Activated CD8-positive, alpha-beta T cell treated with anti-CD3 and anti-CD28 coated beads for 36 hours (primary cell): ENCODE results near the gene PFKFB3. TPM values are rescaled to one million over a fixed set of nuclear protein-coding genes. Genes with fewer than 3 reads are reported as not detected.
A peak's percentile ranks its signal among the peaks of the same experiment; 100 is the strongest.

Source experiments
- ATAC-seq: fragments of 200-7000 bp; cut with Tn5 transposase; one replicate; pipeline ENCODE4 v1.10.0; 2021; ENCODE audit warnings: mild to moderate bottlenecking, moderate library complexity
- CTCF ChIA-PET: fragments of 350-600 bp; sonication (Branson Sonifier 250); formaldehyde crosslinking; loops from one replicate; lab custom pipeline; 2021; ENCODE audit warnings: antibody characterized with exemption; lab: Charles Lee
- POLR2A ChIA-PET: fragments of 350-600 bp; sonication (Branson Sonifier 250); formaldehyde crosslinking; loops from one replicate; lab custom pipeline; 2021; ENCODE audit warnings: antibody characterized with exemption; lab: Charles Lee
- DNase-seq: peaks from one replicate; pipeline ENCODE4 v3.0.0-alpha.2; 2020
- H3K27ac Mint-ChIP-seq: one replicate; pipeline ENCODE4 v1.8.0; 2021; ENCODE audit warnings: mild to moderate bottlenecking, mixed read lengths
- H3K27me3 Mint-ChIP-seq: one replicate; pipeline ENCODE4 v1.8.0; 2021; ENCODE audit warnings: mixed read lengths
- H3K36me3 Mint-ChIP-seq: one replicate; pipeline ENCODE4 v1.8.0; 2021; ENCODE audit warnings: low read depth, mixed read lengths
- H3K4me1 Mint-ChIP-seq: one replicate; pipeline ENCODE4 v1.8.0; 2021; ENCODE audit warnings: low read depth, mixed read lengths
- H3K4me3 Mint-ChIP-seq: one replicate; pipeline ENCODE4 v1.8.0; 2021; ENCODE audit warnings: mild to moderate bottlenecking, moderate library complexity, mixed read lengths
- H3K9me3 Mint-ChIP-seq: one replicate; pipeline ENCODE4 v1.8.0; 2021; ENCODE audit warnings: mixed read lengths
- CTCF ChIP-seq: fragments of 200-600 bp; IDR thresholded peaks from one replicate; pipeline ENCODE4 v1.8.0; 2022; ENCODE audit warnings: antibody characterized with exemption, mild to moderate bottlenecking
- intact Hi-C: fragments of 100-400 bp; cut with micrococcal nuclease; formaldehyde crosslinking; loops from one replicate; pipeline ENCODE4 v1.10.0; 2022
- total RNA-seq, 2 experiments: library from RNA; stranded (reverse); gene quantifications; one replicate each; pipeline ENCODE4 v1.2.3, GENCODE V29; 2021

PFKFB3 gene
- total RNA-seq, 2 experiments from 2014 or later = 107 to 117 TPM

- CTCF ChIA-PET = interaction anchor here (0.8 to 2.9 kb wide), 11 partner anchors 10 to 234 kb away, joined by 3 to 23 read pairs (median 5); partner anchors contain the start of gene PFKFB3
- no peak overlapping the region for H3K4me3 Mint-ChIP-seq
- DNase-seq (peak; percentile 32), ATAC-seq (no peak)
- no peaks in the 10 kb centered on the region for H3K27me3 Mint-ChIP-seq
- no peak for TF ChIP-seq CTCF
- POLR2A ChIA-PET = interaction anchor here (0.8 to 1.4 kb wide), 2 partner anchors 9 to 25 kb away, joined by 3 read pairs; no protein-coding TSS in a partner anchor
- peaks cover 43% of the 10 kb centered on the region for H3K36me3 Mint-ChIP-seq
- H3K4me1 Mint-ChIP-seq = peaks cover 88% of the 10 kb centered on the region
- H3K27ac Mint-ChIP-seq = no peak overlapping the region
- intact Hi-C loops = no loop called here
- H3K9me3 Mint-ChIP-seq = no peaks in the 10 kb centered on the region
Observed at GRCh38 chr10:6171881-6172695, 30.6 kb upstream of the PFKFB3 start.

- CTCF ChIA-PET = interaction anchor here (0.6 to 2.9 kb wide), 20 partner anchors 11 to 236 kb away, joined by 3 to 23 read pairs (median 4); partner anchors contain the start of gene PFKFB3
- POLR2A ChIA-PET = interaction anchor here (0.6 to 1.4 kb wide), 5 partner anchors 18 to 119 kb away, joined by 3 to 4 read pairs (median 3); no protein-coding TSS in a partner anchor
Observed at GRCh38 chr10:6173203-6173602, 29.5 kb upstream of the PFKFB3 start.

GRCh38 chr10:6174201-6174874 is 28.4 kb upstream of the PFKFB3 start:
- Mint-ChIP-seq H3K27ac (peak overlapping the region; percentile 58), H3K36me3 (peaks cover 40% of the 10 kb centered on the region), H3K27me3 (no peaks in the 10 kb centered on the region), H3K4me3 (no peak overlapping the region), H3K9me3 (no peaks in the 10 kb centered on the region), H3K4me1 (peaks cover 70% of the 10 kb centered on the region)
- no peak for DNase-seq
- no peak for ATAC-seq
- intact Hi-C loops = no loop called here
- TF ChIP-seq CTCF = no peak
- ChIA-PET CTCF (interaction anchor here (0.9 to 2.9 kb wide), 9 partner anchors 8 to 232 kb away, joined by 3 to 19 read pairs (median 4); partner anchors contain the start of gene PFKFB3), POLR2A (interaction anchor here (1.9 kb wide), 1 partner anchor 11 kb away, joined by 7 read pairs; no protein-coding TSS in a partner anchor)

More at GRCh38 chr10:6173203-6173602, 29.5 kb upstream of the PFKFB3 start:
- H3K27ac Mint-ChIP-seq = peak overlapping the region; percentile 58
- no peak overlapping the region for H3K4me3 Mint-ChIP-seq
- peak; percentile 54 for TF ChIP-seq CTCF
- no peaks in the 10 kb centered on the region for H3K27me3 Mint-ChIP-seq
- no peaks in the 10 kb centered on the region for H3K9me3 Mint-ChIP-seq
- ATAC-seq = peak; percentile 92
- H3K4me1 Mint-ChIP-seq = peaks cover 81% of the 10 kb centered on the region
- peak; percentile 85 for DNase-seq
- peaks cover 40% of the 10 kb centered on the region for H3K36me3 Mint-ChIP-seq
- intact Hi-C loops = no loop called here

GRCh38 chr10:6175329-6176055 is 27.2 kb upstream of the PFKFB3 start:
- Mint-ChIP-seq H3K4me3 (no peak overlapping the region), H3K27me3 (no peaks in the 10 kb centered on the region), H3K4me1 (peaks cover 60% of the 10 kb centered on the region), H3K27ac (peak overlapping the region; percentile 58), H3K9me3 (no peaks in the 10 kb centered on the region), H3K36me3 (peaks cover 38% of the 10 kb centered on the region)
- ATAC-seq = peak; percentile 41
- no peak for TF ChIP-seq CTCF
- CTCF ChIA-PET = interaction anchor here (1.4 to 2.2 kb wide), 3 partner anchors 12 to 226 kb away, joined by 3 to 7 read pairs (median 3); partner anchors contain the start of gene PFKFB3
- intact Hi-C loops = no loop called here
- POLR2A ChIA-PET = interaction anchor here (1.9 kb wide), 1 partner anchor 12 kb away, joined by 7 read pairs; no protein-coding TSS in a partner anchor
- DNase-seq = peak; percentile 16
